GM19193 (cell line): ENCODE data around the gene PSD4.

Experiments used
- POLR2A ChIP-seq: IDR thresholded peaks from 4 replicates; pipeline ENCODE4 v1.6.1; 2011; ENCODE audit not compliant: insufficient read depth, insufficient read length; ENCODE audit errors: extremely low read depth

PSD4 gene

DNA sequence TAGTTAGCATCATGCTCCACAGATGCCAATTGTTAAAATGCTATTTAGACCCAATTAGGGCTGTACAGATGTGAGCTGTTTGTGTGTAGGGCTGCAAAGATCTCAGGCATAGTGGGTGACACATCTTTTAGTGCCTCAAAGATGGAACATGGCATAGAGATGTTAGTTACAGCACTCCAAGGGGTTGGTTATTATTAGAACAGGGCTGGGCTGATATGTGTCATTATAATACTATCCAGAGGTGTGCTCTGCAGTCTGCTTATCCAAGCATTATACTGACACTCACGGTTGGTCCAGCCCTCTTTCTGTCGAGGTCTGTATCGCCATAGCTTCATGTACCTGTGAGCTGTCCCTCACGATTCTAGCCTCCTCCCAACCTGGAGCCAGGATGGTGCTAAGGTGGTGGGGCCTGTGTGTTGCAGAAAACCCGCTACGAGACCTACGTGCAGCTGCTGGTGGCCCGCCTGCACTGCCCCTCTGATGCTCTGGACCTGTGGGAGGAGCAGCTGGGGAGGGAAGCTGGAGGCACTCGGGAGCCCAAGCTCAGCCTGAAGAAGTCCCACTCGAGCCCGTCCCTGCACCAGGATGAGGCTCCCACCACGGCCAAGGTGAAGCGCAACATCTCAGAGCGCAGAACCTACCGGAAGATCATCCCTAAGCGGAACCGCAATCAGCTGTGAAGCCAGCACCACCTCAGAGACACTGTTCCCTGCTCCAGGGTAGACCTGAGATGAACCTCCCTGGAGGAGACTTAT is 27.1 kb downstream of the PSD4 start:
- TF ChIP-seq POLR2A = no peak

DNA sequence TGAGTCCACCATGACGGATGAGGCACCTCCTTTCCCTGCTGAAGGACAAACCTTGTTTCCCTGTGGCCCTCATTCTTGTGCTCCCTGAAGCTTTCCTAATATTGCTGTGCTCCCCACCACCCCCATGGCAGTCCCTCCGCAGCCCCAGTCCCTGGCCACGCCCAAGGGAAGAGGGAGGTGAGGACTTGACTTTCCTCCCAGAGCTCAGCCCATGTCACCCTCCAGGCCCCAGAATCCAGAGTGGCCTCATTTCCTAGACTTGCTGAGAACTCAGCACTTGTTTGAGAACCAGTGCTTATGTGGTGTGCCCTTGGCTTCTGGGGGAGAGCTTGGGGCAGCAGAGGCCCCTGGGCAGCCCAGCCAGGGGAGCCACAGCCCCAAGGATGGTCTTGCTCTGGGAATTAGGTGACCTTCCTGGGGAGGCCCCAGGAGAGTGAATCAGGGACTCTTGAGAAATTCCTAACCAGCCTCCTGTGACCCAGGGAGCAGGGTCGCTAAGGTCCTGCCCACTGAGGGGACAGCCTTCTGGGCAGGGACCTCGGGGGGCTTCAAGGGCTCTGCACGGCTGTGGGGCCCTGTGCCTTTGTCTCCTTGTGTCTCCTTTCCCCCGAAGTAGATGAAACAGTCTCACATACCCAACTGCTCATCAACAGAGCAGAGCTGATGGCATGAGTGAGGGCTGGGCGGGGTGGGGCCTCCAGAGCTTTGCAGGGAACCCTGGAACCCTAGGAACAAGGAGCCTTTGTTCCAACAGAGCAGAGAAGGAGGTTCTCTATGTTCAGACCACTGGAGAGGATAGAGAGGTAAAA is 27.9 kb downstream of the PSD4 start:
- no peak for TF ChIP-seq POLR2A

DNA sequence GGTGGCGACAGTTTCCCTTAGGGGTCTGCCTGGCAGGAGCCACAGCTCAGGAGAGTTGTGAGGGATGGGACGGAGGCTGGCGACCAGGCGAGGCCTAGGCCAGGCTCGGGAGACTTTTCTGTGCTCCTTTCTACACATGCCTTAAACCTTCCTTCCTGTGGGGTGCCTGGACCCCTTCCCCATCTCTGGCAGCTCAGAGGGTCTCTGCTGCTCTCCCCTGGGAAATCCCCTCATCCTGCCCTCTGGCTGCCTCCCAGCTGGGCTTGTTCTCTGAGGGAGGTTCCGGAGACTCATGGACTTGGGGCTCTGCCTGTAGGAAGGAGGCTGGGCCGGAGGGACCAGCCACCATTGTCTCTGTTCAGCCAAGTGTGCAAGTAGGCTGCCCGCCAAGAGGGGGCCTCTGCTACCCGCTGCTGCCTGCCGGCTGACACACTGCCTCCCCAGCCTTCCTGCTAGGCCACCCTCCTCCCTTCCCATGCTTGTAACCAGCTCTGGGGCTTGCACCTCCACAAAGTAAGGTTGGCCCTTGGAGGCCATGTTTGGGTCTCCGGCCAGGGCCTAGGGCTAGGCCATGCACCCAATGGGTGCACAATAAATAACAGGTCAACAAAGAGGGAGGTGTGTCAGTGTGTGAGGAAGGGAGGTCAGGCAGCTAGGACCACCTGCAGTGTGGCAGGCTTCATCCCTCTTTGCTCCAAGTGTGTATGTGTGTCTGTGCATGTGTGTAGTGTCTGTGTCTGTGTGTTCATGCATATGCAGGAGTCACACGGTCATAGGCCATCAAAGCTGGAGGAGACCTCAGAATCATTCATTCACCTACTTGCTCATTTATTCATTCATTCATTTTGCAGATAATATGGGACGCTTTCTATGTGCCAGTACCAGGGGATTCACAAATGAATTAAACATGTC is 28.8 kb downstream of the PSD4 start:
- no peak for TF ChIP-seq POLR2A

GRCh38 chr2:113203217-113203530 is 29.4 kb downstream of the PSD4 start:
- TF ChIP-seq POLR2A = no peak

DNA sequence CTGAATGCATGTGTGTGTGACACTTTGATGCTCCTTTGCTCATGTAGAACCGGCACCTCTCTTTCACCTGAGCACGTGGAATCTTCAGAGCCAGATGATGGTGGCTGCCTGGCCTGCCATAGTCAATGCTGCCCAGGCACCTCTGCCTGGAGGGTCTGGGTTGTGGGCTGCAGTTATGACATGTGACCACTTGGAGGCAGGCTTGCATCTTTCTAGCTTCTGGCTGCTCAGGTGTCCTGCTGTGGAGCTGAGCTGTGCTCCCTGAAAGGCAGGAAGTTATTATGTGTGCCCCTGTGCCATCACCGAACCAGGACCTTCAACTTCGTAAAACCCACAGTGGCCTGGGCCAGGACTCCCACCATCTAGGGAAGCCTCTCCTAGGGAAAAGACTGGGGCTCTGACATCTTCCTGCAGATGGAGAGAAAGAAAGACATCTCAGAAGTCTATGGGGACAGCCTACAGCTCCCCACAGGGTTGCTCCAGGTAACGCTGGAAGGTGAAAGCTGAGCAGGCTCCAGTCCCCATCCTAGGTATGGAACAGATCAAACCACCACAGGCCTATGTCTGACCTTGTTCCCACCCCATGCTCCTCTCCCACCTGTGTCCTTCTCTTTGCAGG is 30.2 kb downstream of the PSD4 start:
- TF ChIP-seq POLR2A = no peak

- no peak for TF ChIP-seq POLR2A
Measured at GRCh38 chr2:113206251-113206650, 32.5 kb downstream of the PSD4 start.

- no peak for TF ChIP-seq POLR2A
Measured at GRCh38 chr2:113207021-113207420, 33.2 kb downstream of the PSD4 start.

GRCh38 chr2:113208396-113208795 is 34.6 kb downstream of the PSD4 start:
- TF ChIP-seq POLR2A = no peak

DNA sequence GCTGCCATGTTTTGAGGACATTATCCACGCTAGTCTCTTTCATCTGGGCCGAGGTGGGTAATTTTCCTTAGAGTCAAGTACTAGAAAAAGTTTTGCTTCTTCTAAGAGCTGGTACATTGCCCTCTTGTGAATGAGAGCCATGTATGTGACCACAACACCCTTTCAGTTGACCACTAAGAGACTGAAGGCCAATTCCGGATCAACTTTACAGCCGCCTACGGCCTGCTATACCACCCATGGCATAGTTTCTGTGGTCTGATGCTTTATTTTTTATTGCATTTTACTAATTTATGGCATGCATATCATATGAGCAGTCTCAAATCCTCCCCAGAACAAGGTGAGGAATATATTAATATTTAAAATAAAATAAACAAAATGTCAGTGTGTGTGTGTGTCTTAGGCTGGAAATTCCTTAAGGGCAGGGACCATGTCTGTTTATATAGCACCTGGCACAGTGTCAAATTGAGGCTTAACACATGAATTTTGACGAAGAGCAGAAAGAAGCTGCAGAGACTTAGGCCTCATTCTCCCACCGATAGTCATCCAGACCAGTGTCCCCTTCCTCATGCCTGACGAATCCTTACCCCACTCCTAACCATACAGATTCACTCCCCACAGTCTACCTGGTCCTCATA is 35.4 kb downstream of the PSD4 start:
- no peak for TF ChIP-seq POLR2A

GRCh38 chr2:113209646-113210171 is 35.9 kb downstream of the PSD4 start:
- no peak for TF ChIP-seq POLR2A

GRCh38 chr2:113211226-113212105 is 37.7 kb downstream of the PSD4 start:
- TF ChIP-seq POLR2A = no peak

- TF ChIP-seq POLR2A = no peak
Measured at GRCh38 chr2:113212245-113213060, 38.7 kb downstream of the PSD4 start.
